Vagina (tissue), 2 donors: ENCODE results near the gene AK9. TPM values are rescaled to one million over a fixed set of nuclear protein-coding genes. Genes with fewer than 3 reads are reported as not detected.
"Not testable (repeated sequence)": the region's sequence is repeated elsewhere in the genome, so short reads cannot be mapped to it uniquely, and the experiment has no call there.

ENCODE experiments used
- DNase-seq, 2 donors: peaks; one replicate each; pipeline ENCODE4 v3.0.0-alpha.2; 2017; ENCODE audit errors: extremely low spot score in 2 of 2
- H3K27ac ChIP-seq: fragments of 200-600 bp; sonication (generic); one replicate; pipeline ENCODE4 v1.5.1; 2019
- H3K27me3 ChIP-seq: fragments of 200-600 bp; sonication (generic); one replicate; pipeline ENCODE4 v1.5.1; 2019
- H3K36me3 ChIP-seq, 2 donors: fragments of 200-600 bp; sonication (generic); one replicate each; pipeline ENCODE4 v1.5.1; 2017 to 2019
- H3K4me1 ChIP-seq: fragments of 200-600 bp; sonication (generic); one replicate; pipeline ENCODE4 v1.5.1; 2019
- H3K4me3 ChIP-seq, 2 donors: fragments of 200-600 bp; sonication (generic); 1 replicate in 1 of 2; 2 replicates in 1 of 2; pipeline ENCODE4 v1.5.1; 2016 to 2019
- H3K9me3 ChIP-seq: fragments of 200-600 bp; sonication (generic); one replicate; pipeline ENCODE4 v1.5.1; 2019
- POLR2A ChIP-seq, 2 donors: fragments of 450-650 bp; IDR thresholded peaks; one replicate each; pipeline ENCODE4 v1.6.1; 2017; ENCODE audit warnings: antibody characterized with exemption in 2 of 2, mild to moderate bottlenecking in 2 of 2, moderate library complexity in 2 of 2
- POLR2AphosphoS5 ChIP-seq, 2 donors: sonication (generic); formaldehyde crosslinking; IDR thresholded peaks; one replicate each; pipeline ENCODE4 v1.9.0; 2017; ENCODE audit warnings: antibody characterized with exemption in 2 of 2, mild to moderate bottlenecking in 2 of 2, low read depth in 1 of 2; ENCODE audit not compliant: insufficient read depth in 1 of 2
- intact Hi-C: fragments of 100-400 bp; cut with DNase I; formaldehyde crosslinking; loops from one replicate; pipeline ENCODE4 v1.15.1; 2023
- total RNA-seq: library from RNA; depleted of rRNA; stranded (reverse); fragments of >200 nt; gene quantifications from one replicate; pipeline ENCODE4 v1.2.3, GENCODE V29; 2016
- TF ChIP-seq, protein P1 (sequence below), 3 experiments: fragments of 450-650 bp in 2 of 3; fragments of 200-600 bp in 1 of 3; sonication (generic) in 1 of 3; IDR thresholded peaks; one replicate each; pipeline ENCODE4 v1.5.1; 2017 to 2019; ENCODE audit warnings: antibody characterized with exemption in 3 of 3, mild to moderate bottlenecking in 2 of 3, moderate library complexity in 2 of 3

AK9 gene
- total RNA-seq, 1 donor from 2014 or later, result 8.1 TPM

GRCh38 chr6:109606359-109606758 is 84.6 kb downstream of the AK9 start:
- no peaks in the 10 kb centered on the region for H3K4me1 ChIP-seq
- DNase-seq, result no peak
- no peak overlapping the region for H3K4me3 ChIP-seq
- peaks cover 0 to 6% of the 10 kb centered on the region in 2 donors for H3K36me3 ChIP-seq
- H3K27me3 ChIP-seq, result no peaks in the 10 kb centered on the region
- no peaks in the 10 kb centered on the region for H3K9me3 ChIP-seq
- intact Hi-C loops, result no loop called here
- TF ChIP-seq, protein P1, sequence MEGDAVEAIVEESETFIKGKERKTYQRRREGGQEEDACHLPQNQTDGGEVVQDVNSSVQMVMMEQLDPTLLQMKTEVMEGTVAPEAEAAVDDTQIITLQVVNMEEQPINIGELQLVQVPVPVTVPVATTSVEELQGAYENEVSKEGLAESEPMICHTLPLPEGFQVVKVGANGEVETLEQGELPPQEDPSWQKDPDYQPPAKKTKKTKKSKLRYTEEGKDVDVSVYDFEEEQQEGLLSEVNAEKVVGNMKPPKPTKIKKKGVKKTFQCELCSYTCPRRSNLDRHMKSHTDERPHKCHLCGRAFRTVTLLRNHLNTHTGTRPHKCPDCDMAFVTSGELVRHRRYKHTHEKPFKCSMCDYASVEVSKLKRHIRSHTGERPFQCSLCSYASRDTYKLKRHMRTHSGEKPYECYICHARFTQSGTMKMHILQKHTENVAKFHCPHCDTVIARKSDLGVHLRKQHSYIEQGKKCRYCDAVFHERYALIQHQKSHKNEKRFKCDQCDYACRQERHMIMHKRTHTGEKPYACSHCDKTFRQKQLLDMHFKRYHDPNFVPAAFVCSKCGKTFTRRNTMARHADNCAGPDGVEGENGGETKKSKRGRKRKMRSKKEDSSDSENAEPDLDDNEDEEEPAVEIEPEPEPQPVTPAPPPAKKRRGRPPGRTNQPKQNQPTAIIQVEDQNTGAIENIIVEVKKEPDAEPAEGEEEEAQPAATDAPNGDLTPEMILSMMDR (IDR thresholded peaks at IDR 0.05), result no peak
- TF ChIP-seq POLR2A (IDR thresholded peaks at IDR 0.05), result no peak
- no peak for TF ChIP-seq POLR2AphosphoS5 (IDR thresholded peaks at IDR 0.05; ENCODE audit: insufficient read depth in 1 of 2, low read depth in 1 of 2)
- H3K27ac ChIP-seq, result no peak overlapping the region

DNA sequence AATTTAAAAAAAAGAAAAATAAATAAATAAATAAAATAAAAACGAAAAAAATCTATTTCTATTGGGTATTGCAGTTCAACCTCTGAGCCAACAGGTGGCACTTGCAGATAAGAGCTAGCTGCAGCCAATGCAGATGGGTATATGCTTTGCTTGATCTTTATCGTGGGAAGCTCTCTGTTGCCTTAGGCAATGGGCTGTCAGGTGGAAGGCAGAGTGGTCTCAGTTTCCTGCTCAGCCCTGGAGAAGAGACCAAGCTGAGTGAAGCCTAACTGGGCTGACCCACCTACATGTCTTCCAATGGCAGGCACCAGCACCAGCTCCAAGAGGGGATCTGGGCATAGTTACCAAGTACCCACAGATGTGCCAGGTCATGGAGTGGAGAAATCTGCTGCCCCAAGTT is 95.0 kb downstream of the AK9 start:
- intact Hi-C loops, result no loop called here
- Histone ChIP-seq H3K27me3 (no peaks in the 10 kb centered on the region), H3K4me3 (no peak overlapping the region), H3K27ac (no peak overlapping the region), H3K4me1 (no peaks in the 10 kb centered on the region), H3K9me3 (no peaks in the 10 kb centered on the region), H3K36me3 (no peaks in the 10 kb centered on the region)
- TF ChIP-seq POLR2A (IDR thresholded peaks at IDR 0.05) (no peak), POLR2AphosphoS5 (IDR thresholded peaks at IDR 0.05; ENCODE audit: insufficient read depth in 1 of 2, low read depth in 1 of 2) (no peak)
- TF ChIP-seq, protein P1 (IDR thresholded peaks at IDR 0.05), result no peak
- no peak for DNase-seq

DNA sequence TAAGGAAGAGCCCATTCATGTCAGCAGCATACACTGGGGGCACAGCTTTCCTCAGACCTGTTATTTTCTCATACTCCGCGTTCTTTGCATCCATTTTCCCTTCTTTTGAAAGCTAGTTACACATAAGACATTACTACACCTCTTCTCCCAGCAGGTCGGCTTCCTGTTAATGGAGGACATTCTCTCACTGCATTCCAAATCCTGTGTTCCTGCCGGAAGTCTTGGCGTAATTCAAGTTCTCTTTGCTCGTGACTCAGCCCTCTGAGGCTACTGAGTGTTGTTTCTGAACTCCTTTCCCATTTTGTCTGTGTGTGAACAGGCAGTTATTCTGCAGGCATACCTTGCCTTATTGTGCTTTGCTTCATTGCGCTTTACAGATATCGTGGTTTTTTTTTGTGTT is 110.5 kb downstream of the AK9 start:
- intact Hi-C loops, result no loop called here
- TF ChIP-seq POLR2AphosphoS5 (IDR thresholded peaks at IDR 0.05; ENCODE audit: insufficient read depth in 1 of 2, low read depth in 1 of 2) (no peak), POLR2A (IDR thresholded peaks at IDR 0.05) (no peak)
- TF ChIP-seq, protein P1 (IDR thresholded peaks at IDR 0.05), result no peak
- Histone ChIP-seq H3K9me3 (no peaks in the 10 kb centered on the region), H3K4me3 (no peak overlapping the region), H3K27ac (no peak overlapping the region), H3K27me3 (no peaks in the 10 kb centered on the region), H3K36me3 (no peaks in the 10 kb centered on the region), H3K4me1 (no peaks in the 10 kb centered on the region)
- DNase-seq, result no peak

- Histone ChIP-seq H3K4me3 (no peak overlapping the region), H3K36me3 (no peaks in the 10 kb centered on the region), H3K9me3 (no peaks in the 10 kb centered on the region), H3K27me3 (no peaks in the 10 kb centered on the region), H3K27ac (no peak overlapping the region), H3K4me1 (no peaks in the 10 kb centered on the region)
- intact Hi-C loops, result no loop called here
- no peak for TF ChIP-seq POLR2A (IDR thresholded peaks at IDR 0.05)
- TF ChIP-seq, protein P1 (IDR thresholded peaks at IDR 0.05), result no peak
- no peak for TF ChIP-seq POLR2AphosphoS5 (IDR thresholded peaks at IDR 0.05; ENCODE audit: insufficient read depth in 1 of 2, low read depth in 1 of 2)
- no peak for DNase-seq
Measured at GRCh38 chr6:109579361-109579760, 111.6 kb downstream of the AK9 start.

DNA sequence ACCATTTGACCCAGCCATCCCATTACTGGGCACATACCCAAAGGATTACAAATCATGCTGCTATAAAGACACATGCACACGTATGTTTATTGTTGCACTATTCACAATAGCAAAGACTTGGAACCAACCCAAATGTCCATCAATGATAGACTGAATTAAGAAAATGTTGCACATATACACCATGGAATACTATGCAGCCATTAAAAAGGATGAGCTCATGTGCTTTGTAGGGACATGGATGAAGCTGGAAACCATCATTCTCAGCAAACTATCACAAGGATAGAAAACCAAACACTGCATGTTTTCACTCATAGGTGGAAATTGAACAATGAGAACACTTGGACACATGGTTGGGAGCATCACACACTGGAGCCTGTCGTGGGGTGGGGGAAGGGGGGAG is 121.1 kb downstream of the AK9 start:
- H3K4me1 ChIP-seq, H3K27ac ChIP-seq, H3K27me3 ChIP-seq, H3K4me3 ChIP-seq, intact Hi-C loops, H3K36me3 ChIP-seq, DNase-seq, H3K9me3 ChIP-seq: not testable (repeated sequence)

DNA sequence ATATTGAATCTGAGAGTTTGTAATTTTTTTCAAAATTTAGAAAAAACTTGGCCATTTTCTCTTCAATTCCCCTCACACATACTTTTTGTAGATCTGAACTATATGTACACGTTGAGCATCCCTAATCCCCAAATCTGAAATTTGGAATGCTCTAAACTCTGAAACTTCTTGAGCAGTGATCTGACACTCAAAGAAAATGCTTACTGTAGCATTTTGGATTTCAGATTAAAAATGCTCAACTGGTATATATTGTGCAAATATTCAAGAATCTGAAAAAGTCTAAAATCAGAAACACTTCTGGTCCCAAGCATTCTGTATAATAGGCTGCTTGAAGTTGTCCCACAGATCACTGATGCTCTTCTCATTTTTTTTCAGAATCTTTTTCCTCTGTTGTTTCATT is 129.2 kb downstream of the AK9 start:
- H3K9me3 ChIP-seq, result peaks cover 6% of the 10 kb centered on the region
- H3K27me3 ChIP-seq, result no peaks in the 10 kb centered on the region
- TF ChIP-seq, protein P1 (IDR thresholded peaks at IDR 0.05), result no peak
- TF ChIP-seq POLR2A (IDR thresholded peaks at IDR 0.05), result no peak
- no peak for TF ChIP-seq POLR2AphosphoS5 (IDR thresholded peaks at IDR 0.05; ENCODE audit: insufficient read depth in 1 of 2, low read depth in 1 of 2)
- DNase-seq, result no peak
- no peaks in the 10 kb centered on the region for H3K36me3 ChIP-seq
- no peak overlapping the region for H3K27ac ChIP-seq
- H3K4me3 ChIP-seq, result no peak overlapping the region
- no peaks in the 10 kb centered on the region for H3K4me1 ChIP-seq
- intact Hi-C loops, result no loop called here
